Astrocyte of the spinal cord (primary cell): ENCODE measurements around the gene HSF2BP.

Experiments used
- DNase-seq: peaks from one replicate; pipeline ENCODE4 v3.0.0; 2011; ENCODE audit warnings: low read depth, low spot score
- H3K4me3 ChIP-seq: 2 replicates; pipeline ENCODE4 v1.5.1; 2011; ENCODE audit warnings: low read depth, mild to moderate bottlenecking, low read length, moderate library complexity
- in situ Hi-C: cut with HindIII; loops from 2 replicates; pipeline ENCODE4 v1.10.0; 2017; ENCODE audit warnings: low sequenced_read_pairs
- TF ChIP-seq, protein P1 (sequence below): IDR thresholded peaks from 2 replicates; pipeline ENCODE4 v1.5.1; 2012; ENCODE audit warnings: low read depth, mild to moderate bottlenecking, low read length, inconsistent platforms

The HSF2BP gene

DNA sequence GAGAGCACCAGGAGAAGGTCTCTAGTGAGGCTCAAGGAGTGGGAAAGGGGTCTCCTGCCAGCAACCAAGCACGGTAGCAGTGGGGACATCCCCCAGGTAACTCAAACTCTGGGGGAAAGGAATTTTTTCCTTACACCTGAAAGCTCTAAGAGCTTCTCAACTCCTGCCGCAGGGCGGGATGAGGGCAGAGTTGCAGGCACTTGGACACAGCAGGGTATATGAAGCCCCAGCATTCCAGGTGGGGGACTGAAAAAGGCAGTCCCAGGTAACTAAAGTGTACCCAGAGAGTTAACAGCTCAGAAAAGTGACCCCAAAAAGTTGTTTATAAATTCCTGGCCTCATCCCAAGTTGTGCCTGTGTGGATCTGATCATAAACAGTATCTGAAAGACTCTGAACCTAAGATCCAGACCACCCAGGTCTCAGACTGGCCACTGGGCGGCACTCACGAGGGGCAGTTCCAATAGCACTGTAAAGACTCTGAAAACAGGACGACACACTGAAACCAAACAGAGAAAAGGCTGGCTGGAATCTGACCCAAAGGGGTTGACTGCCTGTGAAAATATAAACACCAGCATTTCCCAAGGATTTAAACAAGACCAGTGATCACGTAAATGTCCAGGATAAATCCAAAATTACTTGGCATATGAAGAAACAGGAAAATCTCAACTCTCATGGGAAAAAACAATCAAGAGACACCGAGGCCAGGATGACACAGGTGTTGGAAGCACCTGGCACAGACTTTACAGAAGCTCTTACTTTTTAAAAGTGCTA lies 47.5 kb downstream of the HSF2BP start:
- in situ Hi-C loops = no loop called here
- DNase-seq = peak; percentile 82
- TF ChIP-seq, protein P1, sequence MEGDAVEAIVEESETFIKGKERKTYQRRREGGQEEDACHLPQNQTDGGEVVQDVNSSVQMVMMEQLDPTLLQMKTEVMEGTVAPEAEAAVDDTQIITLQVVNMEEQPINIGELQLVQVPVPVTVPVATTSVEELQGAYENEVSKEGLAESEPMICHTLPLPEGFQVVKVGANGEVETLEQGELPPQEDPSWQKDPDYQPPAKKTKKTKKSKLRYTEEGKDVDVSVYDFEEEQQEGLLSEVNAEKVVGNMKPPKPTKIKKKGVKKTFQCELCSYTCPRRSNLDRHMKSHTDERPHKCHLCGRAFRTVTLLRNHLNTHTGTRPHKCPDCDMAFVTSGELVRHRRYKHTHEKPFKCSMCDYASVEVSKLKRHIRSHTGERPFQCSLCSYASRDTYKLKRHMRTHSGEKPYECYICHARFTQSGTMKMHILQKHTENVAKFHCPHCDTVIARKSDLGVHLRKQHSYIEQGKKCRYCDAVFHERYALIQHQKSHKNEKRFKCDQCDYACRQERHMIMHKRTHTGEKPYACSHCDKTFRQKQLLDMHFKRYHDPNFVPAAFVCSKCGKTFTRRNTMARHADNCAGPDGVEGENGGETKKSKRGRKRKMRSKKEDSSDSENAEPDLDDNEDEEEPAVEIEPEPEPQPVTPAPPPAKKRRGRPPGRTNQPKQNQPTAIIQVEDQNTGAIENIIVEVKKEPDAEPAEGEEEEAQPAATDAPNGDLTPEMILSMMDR = peak; percentile 91
- no peak overlapping the region for H3K4me3 ChIP-seq

DNA sequence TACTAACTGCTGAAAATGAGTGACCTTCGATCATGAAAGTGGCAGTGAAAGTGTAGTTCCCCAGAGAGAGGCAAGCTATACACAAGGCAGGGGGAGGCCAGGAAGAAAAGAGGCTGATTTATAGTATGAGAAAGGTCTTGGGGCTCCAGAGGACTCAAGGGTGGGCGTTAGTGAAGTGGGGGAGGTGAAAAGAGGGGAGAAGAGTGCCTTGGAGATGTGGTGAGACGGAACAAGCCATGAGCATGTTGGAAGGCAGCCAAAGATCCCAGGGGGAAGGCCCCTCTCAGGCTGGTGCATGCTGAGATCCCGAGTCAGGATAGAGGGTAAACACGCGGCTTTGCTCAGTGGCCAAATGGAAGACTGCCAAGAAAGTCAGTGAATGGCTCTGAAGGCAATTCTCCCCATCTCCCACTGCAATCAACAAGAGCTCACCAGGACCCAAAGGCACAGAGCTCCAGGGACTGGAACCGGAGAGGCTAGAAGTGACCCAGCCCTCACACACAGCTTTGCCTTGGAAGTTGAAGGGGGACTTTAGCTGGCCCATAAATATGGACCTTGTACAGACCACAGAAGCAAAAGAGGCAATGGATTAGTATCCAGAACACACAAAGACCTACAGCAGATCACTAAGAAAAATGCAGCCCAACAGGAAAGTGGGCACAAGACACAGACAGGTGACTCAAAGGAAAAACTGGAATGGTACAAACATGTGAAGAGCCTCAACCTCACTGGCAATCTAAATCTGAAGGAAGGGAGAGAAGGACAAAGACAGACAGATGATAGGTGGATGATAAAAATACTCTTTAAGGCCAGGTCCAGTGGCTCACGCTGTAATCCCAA lies 49.6 kb downstream of the HSF2BP start:
- DNase-seq = peak; percentile 88
- in situ Hi-C loops = no loop called here
- no peak overlapping the region for H3K4me3 ChIP-seq
- TF ChIP-seq, protein P1 = no peak

- TF ChIP-seq, protein P1 = no peak
- no peak for DNase-seq
- no peak overlapping the region for H3K4me3 ChIP-seq
- in situ Hi-C loops = no loop called here
Observed at GRCh38 chr21:43608664-43609063, 50.6 kb downstream of the HSF2BP start.

DNA sequence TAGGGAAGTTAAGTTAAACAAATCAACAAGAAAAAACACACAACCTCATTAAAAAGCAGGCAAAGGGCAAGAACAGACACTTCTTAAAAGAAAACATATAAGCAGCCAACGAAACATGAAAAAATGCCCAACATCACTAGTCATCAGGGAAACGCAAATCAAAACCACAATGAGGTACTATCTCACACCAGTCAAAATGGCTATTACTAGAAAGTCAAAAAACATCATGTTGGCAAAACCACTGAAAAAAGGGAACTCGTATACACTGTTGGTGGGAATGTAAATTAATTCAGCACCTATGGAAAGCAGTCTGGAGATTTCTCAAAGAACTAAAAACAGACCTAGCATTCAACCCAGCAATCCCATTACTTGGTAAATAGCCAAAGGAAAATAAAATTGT lies 51.1 kb downstream of the HSF2BP start:
- no peak overlapping the region for H3K4me3 ChIP-seq
- DNase-seq = peak; percentile 91
- in situ Hi-C loops = no loop called here
- TF ChIP-seq, protein P1 = no peak

GRCh38 chr21:43605320-43606215 lies 53.7 kb downstream of the HSF2BP start:
- no peak overlapping the region for H3K4me3 ChIP-seq
- in situ Hi-C loops = no loop called here
- DNase-seq = no peak
- TF ChIP-seq, protein P1 = no peak
